Neutrophil (primary cell): ENCODE results near the gene CCNK.

Source experiments
- H3K27ac ChIP-seq: fragments of 200-600 bp; sonication (generic); 2 replicates; pipeline ENCODE4 v1.5.1; 2016; ENCODE audit warnings: mild to moderate bottlenecking, moderate library complexity
- H3K27me3 ChIP-seq: fragments of 200-600 bp; sonication (generic); 2 replicates; pipeline ENCODE4 v1.6.0; 2016; ENCODE audit warnings: mild to moderate bottlenecking
- H3K36me3 ChIP-seq: fragments of 200-600 bp; sonication (generic); 2 replicates; pipeline ENCODE4 v1.5.1; 2017
- H3K4me1 ChIP-seq, 2 experiments: fragments of 200-600 bp in 1 of 2; sonication (generic) in 1 of 2; 1 replicate in 1 of 2; 2 replicates in 1 of 2; pipeline versions ENCODE4 v1.5.1 to v1.6.1; 2013 to 2016; ENCODE audit warnings: low read depth in 1 of 2, low read length in 1 of 2, mild to moderate bottlenecking in 1 of 2, moderate library complexity in 1 of 2; ENCODE audit not compliant: control insufficient read depth in 1 of 2, insufficient read depth in 1 of 2
- H3K4me3 ChIP-seq, 2 experiments: fragments of 200-600 bp in 1 of 2; sonication (generic) in 1 of 2; 1 replicate in 1 of 2; 2 replicates in 1 of 2; pipeline ENCODE4 v1.5.1; 2013 to 2016; ENCODE audit warnings: low read depth in 1 of 2, low read length in 1 of 2, mild to moderate bottlenecking in 1 of 2, moderate library complexity in 1 of 2
- H3K9me3 ChIP-seq: fragments of 200-600 bp; sonication (generic); 2 replicates; pipeline ENCODE4 v1.5.1; 2016
- CTCF ChIP-seq: fragments of 200-600 bp; sonication (generic); IDR thresholded peaks from 2 replicates; pipeline ENCODE4 v1.5.1; 2016; ENCODE audit warnings: antibody characterized with exemption

CCNK gene

GRCh38 chr14:99543370-99543769, 62.2 kb downstream of the CCNK start:
- Histone ChIP-seq H3K27ac (no peak overlapping the region), H3K9me3 (no peaks in the 10 kb centered on the region), H3K36me3 (no peaks in the 10 kb centered on the region), H3K4me1 (no peaks in the 10 kb centered on the region), H3K4me3 (no peak overlapping the region), H3K27me3 (peaks cover 9% of the 10 kb centered on the region)
- no peak for TF ChIP-seq CTCF

- Histone ChIP-seq H3K9me3 (no peaks in the 10 kb centered on the region), H3K4me3 (no peak overlapping the region), H3K36me3 (no peaks in the 10 kb centered on the region), H3K4me1 (no peaks in the 10 kb centered on the region), H3K27ac (no peak overlapping the region), H3K27me3 (peaks cover 9% of the 10 kb centered on the region)
- no peak for TF ChIP-seq CTCF
These were observed 62.8 kb downstream of the CCNK start for GRCh38 chr14:99543985-99544384.

GRCh38 chr14:99544991-99545390, 63.8 kb downstream of the CCNK start:
- TF ChIP-seq CTCF: no peak
- Histone ChIP-seq H3K27me3 (peaks cover 3% of the 10 kb centered on the region), H3K4me1 (no peaks in the 10 kb centered on the region), H3K27ac (no peak overlapping the region), H3K9me3 (no peaks in the 10 kb centered on the region), H3K36me3 (no peaks in the 10 kb centered on the region), H3K4me3 (no peak overlapping the region)

- H3K27ac ChIP-seq: no peak overlapping the region
- H3K27me3 ChIP-seq: no peaks in the 10 kb centered on the region
- H3K36me3 ChIP-seq: no peaks in the 10 kb centered on the region
- H3K4me3 ChIP-seq: no peak overlapping the region
- no peaks in the 10 kb centered on the region for H3K4me1 ChIP-seq
- no peaks in the 10 kb centered on the region for H3K9me3 ChIP-seq
- TF ChIP-seq CTCF: no peak
These were observed 64.4 kb downstream of the CCNK start for GRCh38 chr14:99545586-99545985.

- no peaks in the 10 kb centered on the region for H3K9me3 ChIP-seq
- TF ChIP-seq CTCF: no peak
These were observed 65.1 kb downstream of the CCNK start for GRCh38 chr14:99546234-99546879.

More at GRCh38 chr14:99546234-99546879, 65.1 kb downstream of the CCNK start:
- no peaks in the 10 kb centered on the region for H3K36me3 ChIP-seq
- H3K27ac ChIP-seq: no peak overlapping the region
- no peak overlapping the region for H3K4me3 ChIP-seq
- H3K4me1 ChIP-seq: no peaks in the 10 kb centered on the region
- H3K27me3 ChIP-seq: no peaks in the 10 kb centered on the region
